IMR-90 (cell line): ENCODE data around the gene ABCB10.

Source experiments
- BHLHE40 ChIP-seq: fragments of 150-350 bp; IDR thresholded peaks from 2 replicates; pipeline ENCODE4 v1.6.1; 2016; ENCODE audit warnings: mild to moderate bottlenecking, low read depth, low read length
- CEBPB ChIP-seq: IDR thresholded peaks from 2 replicates; pipeline ENCODE4 v1.6.1; 2012; ENCODE audit warnings: low read depth, low read length, improper control_type of control experiment
- CHD1 ChIP-seq: IDR thresholded peaks from 2 replicates; pipeline ENCODE4 v1.6.1; 2012; ENCODE audit warnings: low read depth, low read length, improper control_type of control experiment
- CTCF ChIP-seq: conservative IDR thresholded peaks from 2 replicates; pipeline ENCODE4 v1.5.1; 2012; ENCODE audit warnings: mild to moderate bottlenecking, low read depth, low read length, improper control_type of control experiment
- ELK1 ChIP-seq: fragments of 150-350 bp; IDR thresholded peaks from 2 replicates; pipeline ENCODE4 v1.6.1; 2016; ENCODE audit warnings: low read depth, mild to moderate bottlenecking, low read length, moderate library complexity, borderline replicate concordance
- FOS ChIP-seq: fragments of 150-350 bp; IDR thresholded peaks from 2 replicates; pipeline ENCODE4 v1.6.1; 2016; ENCODE audit warnings: low read depth, low read length
- MAZ ChIP-seq: IDR thresholded peaks from 2 replicates; pipeline ENCODE4 v1.6.1; 2012; ENCODE audit warnings: low read depth, mild to moderate bottlenecking, low read length, improper control_type of control experiment, moderate library complexity, borderline replicate concordance
- MXI1 ChIP-seq: IDR thresholded peaks from 2 replicates; pipeline ENCODE4 v1.6.1; 2012; ENCODE audit warnings: low read depth, mild to moderate bottlenecking, low read length, moderate library complexity, borderline replicate concordance
- NFE2L2 ChIP-seq: fragments of 150-350 bp; IDR thresholded peaks from 2 replicates; pipeline ENCODE4 v1.6.1; 2016; ENCODE audit warnings: low read depth, mild to moderate bottlenecking, low read length
- POLR2A ChIP-seq: IDR thresholded peaks from 2 replicates; pipeline ENCODE4 v1.6.1; 2012; ENCODE audit warnings: mild to moderate bottlenecking, low read depth, low read length
- RAD21 ChIP-seq: IDR thresholded peaks from 2 replicates; pipeline ENCODE4 v1.6.1; 2012; ENCODE audit warnings: low read length, improper control_type of control experiment
- RCOR1 ChIP-seq: IDR thresholded peaks from 2 replicates; pipeline ENCODE4 v1.6.1; 2012; ENCODE audit warnings: mild to moderate bottlenecking, low read length, improper control_type of control experiment; ENCODE audit not compliant: insufficient replicate concordance
- RFX5 ChIP-seq: IDR thresholded peaks from 2 replicates; pipeline ENCODE4 v1.8.0; 2012; ENCODE audit warnings: low read depth, mild to moderate bottlenecking, low read length, moderate library complexity
- SMC3 ChIP-seq: fragments of 150-350 bp; IDR thresholded peaks from 2 replicates; pipeline ENCODE4 v1.6.1; 2016; ENCODE audit warnings: low read depth, mild to moderate bottlenecking, antibody characterized with exemption, low read length, moderate library complexity

GRCh38 chr1:229485318-229485717, 73.2 kb downstream of the ABCB10 start:
- TF ChIP-seq CTCF (no peak), RCOR1 (no peak), RFX5 (no peak), BHLHE40 (no peak), FOS (no peak), CHD1 (no peak), POLR2A (no peak), SMC3 (no peak), RAD21 (no peak), MXI1 (no peak), NFE2L2 (no peak), CEBPB (no peak), ELK1 (no peak), MAZ (no peak)
